Measurements from ENCODE around the gene DOCK2.

Gene DOCK2

DNA sequence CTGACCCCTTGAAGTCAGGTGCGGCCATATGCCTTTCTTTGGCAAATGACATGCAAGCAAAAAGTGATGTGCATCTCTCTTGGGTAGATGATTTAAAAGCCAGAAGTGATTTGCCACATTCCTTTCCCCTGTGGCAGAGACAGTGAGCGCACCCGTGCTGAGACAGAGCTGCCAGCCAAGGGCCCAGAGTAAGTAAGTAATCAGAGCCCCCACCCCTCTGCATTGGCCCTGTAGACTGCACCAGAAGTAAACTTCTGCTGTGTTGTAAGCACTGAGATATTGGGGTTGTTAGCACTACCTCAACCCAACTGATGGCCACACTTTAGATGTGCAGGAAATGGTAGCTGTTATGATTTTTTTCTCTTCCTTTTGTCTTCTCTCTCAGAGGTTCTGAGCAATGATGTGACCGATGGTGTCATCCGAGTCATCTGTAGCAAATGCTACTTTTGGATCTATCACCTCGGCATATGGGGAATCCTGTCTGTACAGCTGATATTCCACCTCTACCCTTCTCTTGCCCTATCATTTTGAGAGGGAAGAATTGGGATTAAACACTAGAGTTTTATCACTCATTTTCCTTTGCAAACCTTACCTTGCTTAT is 58.0 kb downstream of the DOCK2 start:
- DNase-seq = peak; percentile 36

GRCh38 chr5:169695919-169696490 is 58.9 kb downstream of the DOCK2 start:
- peak; percentile 97 for DNase-seq

- peak; percentile 38 for DNase-seq
Observed at GRCh38 chr5:169696621-169697510, 59.8 kb downstream of the DOCK2 start.

- peak; percentile 24 for DNase-seq
Observed at GRCh38 chr5:169697511-169697890, 60.4 kb downstream of the DOCK2 start.

DNA sequence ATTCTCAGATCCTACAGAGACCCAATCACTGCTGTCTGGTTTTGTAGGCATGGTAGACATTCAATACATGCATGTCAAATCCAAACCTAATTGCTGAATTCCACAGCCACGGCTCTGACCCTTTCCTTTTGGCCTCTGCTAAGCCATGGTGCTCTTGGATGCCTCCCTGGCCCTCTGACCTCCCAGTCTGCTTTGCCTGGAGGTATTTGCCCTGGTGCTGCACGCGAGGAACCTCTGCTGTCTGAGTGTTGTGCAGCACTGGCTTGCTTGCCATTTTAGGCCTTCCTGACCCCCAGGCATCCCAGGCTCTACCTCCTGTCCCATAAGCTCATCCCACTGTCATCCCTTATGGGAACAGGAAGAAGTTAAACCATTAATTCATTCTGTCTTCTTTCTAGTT is 60.9 kb downstream of the DOCK2 start:
- DNase-seq = no peak

DNA sequence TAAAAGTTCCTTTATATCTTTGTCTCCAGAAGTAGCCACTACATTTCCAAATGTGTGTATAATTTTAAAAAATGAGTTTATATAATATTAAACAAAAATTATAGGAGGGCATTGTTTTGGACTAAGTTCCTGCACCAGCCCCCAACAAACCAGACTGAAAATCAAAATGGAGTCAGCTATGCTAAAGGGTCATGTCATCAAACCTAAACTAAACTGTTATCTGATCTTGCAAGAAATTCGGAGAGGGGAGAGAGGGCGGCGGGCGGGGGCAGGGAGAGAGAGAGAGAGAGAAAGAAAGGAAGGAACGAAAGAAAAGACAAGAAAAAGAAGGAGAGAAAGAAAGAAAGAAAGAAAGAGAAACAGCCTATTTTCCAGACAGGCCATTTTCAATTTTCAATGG is 63.5 kb downstream of the DOCK2 start:
- DNase-seq = no peak

- DNase-seq = peak; percentile 71
Observed at GRCh38 chr5:169701910-169702451, 64.9 kb downstream of the DOCK2 start.

DNA sequence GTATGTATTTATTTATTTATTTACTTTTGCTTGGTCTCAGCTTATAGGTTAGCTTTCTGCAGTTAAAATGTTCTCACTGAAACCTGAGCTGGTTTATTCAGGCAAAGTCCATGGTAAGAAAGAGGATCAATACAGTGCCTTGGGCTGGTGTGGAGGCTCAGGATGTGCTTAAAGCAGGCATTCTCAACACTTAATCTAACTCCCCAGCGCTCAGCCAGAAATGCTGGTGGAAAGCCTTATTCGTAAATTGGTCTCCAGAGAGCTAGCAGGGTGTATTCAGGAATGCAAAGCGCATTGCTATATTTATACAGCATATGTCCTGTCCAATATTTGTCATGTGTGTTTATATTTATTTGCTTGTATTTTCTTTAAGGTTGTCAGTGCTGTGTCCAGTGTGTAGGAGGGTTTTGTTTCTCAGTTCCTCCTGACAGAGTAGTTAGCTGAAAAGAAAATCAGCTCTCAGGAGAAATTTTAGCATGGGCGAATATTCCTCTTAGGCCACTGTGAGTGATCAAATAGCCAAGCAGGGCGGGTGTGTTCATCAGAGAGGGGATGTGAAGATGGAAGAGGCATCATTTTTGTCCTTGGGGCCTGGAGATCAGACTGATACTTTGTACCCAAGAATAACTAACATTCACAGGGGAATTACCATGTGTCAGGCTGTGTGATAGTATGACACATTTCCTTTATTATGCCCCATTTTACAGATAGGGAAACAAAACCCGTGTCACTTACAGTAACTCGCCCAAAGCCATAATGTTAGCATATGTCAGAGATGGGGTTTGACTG is 65.8 kb downstream of the DOCK2 start:
- DNase-seq = no peak

DNA sequence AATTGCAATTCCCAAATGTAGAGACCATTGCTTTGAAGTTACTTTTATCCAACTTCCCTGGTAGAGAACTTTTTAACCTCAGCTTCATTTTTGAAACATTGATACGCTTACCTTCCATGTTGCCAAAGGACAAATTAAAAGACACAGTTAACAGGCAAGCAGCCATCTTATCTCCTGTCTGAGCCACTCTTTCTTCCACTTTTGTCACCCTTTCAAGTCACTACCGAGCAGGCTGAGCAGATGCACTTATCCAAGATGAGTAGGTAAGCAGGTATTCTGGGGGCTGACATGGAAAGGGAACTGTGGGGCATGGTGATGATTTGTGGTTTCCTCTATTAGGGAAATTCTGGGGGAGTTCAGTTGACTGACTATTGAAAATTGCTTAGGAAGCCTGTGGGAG is 66.7 kb downstream of the DOCK2 start:
- DNase-seq = no peak

- no peak for DNase-seq
Observed at GRCh38 chr5:169705322-169705721, 68.2 kb downstream of the DOCK2 start.

DNA sequence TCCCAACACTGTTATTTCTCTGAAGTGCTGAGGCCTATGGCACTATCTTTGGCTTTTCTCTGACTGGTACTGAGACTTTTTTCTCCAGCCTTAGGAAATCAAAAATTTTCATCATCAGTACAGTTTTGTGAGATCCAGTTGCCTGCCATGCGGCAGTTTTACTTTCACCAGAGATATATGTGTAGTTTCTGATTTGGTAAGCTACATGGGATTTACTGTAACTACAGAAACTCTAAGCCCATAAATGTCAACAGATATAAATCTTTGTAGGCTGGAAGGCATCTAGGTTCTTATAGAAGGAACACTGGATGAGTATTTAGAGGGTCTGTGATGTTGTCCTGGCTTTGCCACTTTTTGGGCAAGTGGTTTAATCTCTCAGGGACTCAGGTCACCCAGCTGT is 69.0 kb downstream of the DOCK2 start:
- DNase-seq = no peak

DNA sequence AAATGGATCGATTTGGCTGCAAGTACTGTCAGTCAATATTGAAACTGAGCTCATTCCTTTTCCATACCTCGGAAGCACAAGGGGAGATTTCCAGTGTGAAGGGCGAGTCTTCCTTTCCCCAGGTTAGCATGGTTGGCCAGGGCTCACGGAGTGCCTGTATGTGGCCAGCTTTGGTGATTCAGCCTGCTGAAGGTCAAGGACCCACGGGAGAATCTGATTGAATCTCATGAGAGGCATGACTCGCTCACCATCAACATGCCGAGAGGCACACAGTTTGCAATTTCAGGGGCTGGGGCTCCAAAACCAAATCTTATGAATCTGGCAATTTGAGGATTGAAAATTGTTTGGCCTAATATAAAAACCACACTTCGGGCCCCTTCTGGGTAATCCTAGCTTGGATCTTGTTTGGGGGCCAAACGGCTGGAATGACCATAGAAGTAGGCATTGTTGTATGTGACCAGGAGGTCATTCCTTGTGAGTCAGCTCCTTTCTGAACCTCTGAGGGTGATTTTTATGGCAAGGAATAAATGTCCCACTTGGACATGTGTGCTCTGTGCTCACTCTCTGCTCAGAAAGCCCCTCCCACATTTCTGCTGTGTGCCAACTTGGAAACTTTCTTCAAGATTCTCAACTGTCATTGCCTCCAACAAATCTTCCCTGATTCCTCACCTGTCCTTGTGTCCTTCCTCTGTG is 69.8 kb downstream of the DOCK2 start:
- DNase-seq = peak; percentile 82

GRCh38 chr5:169707686-169708085 is 70.6 kb downstream of the DOCK2 start:
- no peak for DNase-seq

- DNase-seq = no peak
Observed at GRCh38 chr5:169710675-169711074, 73.6 kb downstream of the DOCK2 start.

DNA sequence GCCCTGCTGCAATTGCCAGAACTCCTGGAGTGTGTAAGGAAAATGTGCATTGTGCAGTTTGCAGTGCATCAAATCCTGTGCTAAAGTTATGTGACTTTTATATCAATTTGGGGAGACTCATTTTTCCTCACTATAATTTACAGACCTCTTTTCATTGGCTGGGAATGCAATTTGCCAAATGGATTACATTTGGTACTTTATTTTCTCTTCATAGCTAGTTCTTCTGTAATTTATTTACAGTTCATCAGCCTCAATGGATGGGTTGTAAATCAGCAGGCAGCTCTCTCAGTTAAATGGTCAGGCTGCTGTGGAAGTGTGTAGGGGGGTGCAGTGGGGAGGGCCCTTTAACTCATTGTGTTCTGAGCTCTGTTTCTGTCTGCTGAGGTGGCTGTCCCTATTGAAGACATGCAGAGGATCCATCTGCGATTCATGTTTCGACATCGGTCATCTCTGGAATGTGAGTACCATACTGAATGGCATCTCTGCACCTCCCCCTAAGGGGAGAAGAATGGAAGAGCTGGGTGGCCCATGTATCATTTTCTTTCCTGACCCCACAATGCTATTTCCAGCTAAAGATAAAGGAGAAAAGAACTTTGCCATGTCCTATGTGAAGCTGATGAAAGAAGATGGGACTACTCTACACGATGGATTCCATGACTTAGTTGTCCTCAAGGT is 74.6 kb downstream of the DOCK2 start:
- no peak for DNase-seq

GRCh38 chr5:169712428-169712827 is 75.4 kb downstream of the DOCK2 start:
- no peak for DNase-seq

DNA sequence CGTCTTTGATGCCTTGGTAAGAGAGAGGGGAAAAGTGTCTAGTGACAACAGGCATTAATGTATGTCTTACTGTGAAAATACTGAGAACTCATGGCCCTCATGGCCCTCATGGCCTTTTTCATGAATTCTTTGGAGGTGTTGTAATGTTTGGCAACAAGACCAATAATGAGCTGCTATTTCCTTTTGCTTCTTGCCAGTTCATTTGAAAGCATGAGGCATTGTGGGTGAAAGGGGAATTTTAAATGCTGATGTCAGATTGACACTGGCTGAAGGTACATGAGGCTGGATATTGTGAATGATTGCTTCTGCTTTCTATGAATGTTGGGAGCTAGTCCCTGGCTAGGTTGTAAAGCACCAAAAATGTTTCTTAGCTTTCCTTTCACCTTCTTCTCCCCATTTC is 79.2 kb downstream of the DOCK2 start:
- peak; percentile 40 for DNase-seq

GRCh38 chr5:169717288-169717687 is 80.2 kb downstream of the DOCK2 start:
- DNase-seq = no peak

DNA sequence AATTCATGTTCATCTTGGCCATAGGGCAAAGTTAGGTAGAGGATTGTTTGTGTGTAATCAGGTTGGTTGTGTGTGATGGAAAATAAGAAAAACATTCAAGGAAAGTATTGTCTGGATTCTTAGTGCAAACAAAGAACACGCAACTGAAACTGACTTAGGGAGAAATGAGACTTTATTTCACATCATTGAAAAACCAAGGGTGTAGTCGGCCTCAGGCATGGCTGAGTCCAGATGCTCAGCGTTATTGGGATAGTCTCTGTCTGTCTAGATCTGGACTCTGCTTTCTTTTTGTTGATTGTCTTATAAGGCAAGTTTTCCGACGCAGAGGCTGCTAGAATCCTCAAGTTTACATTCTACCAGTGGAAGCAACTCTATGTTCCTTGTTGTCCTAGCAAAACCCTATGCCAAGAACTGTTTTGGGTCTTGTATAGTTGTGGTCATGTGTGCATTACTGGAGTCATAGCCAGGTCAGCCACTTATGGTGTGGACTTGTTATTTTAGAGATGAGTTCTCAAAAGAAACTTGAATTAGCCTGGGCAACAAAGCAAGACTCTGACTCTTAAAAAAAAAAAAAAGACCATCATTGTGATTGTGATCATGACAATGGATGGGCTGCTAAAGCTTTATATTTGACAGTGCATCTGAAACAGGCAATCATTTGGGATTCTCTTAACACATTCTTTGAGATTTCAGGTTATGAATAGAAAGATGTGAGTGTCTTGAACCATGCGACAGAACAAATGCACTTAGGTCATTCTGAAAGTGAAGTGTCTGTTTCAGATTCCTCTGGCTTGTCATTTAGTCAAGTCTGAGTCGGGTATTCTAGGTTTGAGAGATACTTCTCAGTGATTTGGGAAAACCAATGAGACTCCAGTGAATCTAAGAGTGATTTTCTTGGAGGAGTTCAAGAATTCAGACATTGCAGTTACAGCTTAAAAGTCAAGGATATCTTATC is 82.6 kb downstream of the DOCK2 start:
- DNase-seq = no peak

DNA sequence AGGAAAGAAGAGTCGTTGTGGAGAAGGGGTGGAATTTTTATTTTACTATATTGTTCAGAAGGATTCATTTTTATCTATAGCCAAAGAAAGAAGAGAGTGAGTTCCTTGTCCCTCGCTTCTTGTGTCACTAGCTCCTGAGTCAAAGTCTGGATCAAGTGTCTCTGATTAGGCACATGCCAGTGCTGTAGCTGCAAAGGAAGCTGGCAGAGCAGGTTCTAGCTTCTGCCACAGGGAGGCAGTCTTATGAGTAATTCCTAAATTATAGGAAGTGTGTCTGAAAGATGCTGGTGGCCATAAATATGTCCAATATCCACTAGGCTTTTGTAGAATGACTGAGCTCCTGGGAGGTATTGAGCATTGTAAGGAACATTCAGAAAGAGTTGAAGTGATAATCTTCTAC is 84.7 kb downstream of the DOCK2 start:
- DNase-seq = no peak

Measured in kidney glomerular epithelial cell (primary cell).